Measurements from ENCODE around the gene HDAC4.
A peak's percentile ranks its signal among the peaks of the same experiment; 100 is the strongest.

The HDAC4 gene

DNA sequence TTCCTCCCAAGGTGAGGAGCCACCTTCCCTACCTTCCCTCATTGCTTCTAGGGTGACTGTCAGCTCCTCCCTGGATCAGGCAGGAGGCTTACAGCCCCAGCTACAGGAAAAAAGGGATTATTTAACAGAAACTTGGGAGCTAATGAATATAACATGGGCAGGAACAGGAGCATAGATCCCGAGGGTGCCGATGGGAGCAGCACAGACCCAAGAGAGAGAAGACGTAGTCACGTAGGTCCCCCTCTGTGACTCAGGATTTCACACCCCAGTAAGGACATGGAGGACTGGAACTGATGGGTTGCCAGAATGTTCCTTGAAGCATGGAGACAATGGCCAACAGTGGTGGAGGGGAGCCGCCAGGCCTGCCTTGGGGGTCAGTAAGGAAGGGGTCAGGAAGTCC, 10.3 kb upstream of the HDAC4 start:
- no peak overlapping the region for H3K4me3 Mint-ChIP-seq
- no peaks in the 10 kb centered on the region for H3K27me3 Mint-ChIP-seq
- H3K9me3 Mint-ChIP-seq (ENCODE audit: low read depth): peaks cover 8% of the 10 kb centered on the region
- H3K4me1 Mint-ChIP-seq (ENCODE audit: low read depth): peaks cover 17% of the 10 kb centered on the region
- H3K36me3 Mint-ChIP-seq: peaks cover 3% of the 10 kb centered on the region
- H3K27ac Mint-ChIP-seq: no peak overlapping the region

DNA sequence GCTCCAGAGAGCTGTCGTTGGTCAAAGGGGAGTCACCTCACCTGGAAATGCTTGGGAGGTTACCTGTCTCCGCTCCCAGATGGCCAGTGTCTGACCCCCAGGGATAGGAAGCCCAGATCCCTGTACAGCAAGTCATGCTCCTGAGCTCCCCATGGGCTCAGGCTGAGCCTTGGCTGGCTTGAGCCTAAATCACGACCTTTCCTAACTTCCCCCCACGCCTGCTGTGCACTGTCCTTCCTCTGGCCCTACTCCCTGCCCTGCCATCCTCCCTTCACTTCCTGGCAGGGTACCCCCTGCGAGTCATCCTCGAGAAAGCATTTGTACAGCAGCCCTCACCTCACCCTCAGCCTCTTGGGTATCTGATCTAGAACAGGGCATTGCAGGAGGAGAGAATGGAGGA, 9.2 kb upstream of the HDAC4 start:
- Mint-ChIP-seq H3K36me3 (peaks cover 3% of the 10 kb centered on the region), H3K9me3 (ENCODE audit: low read depth) (peaks cover 8% of the 10 kb centered on the region), H3K4me1 (ENCODE audit: low read depth) (peaks cover 17% of the 10 kb centered on the region), H3K4me3 (no peak overlapping the region), H3K27me3 (no peaks in the 10 kb centered on the region), H3K27ac (no peak overlapping the region)

DNA sequence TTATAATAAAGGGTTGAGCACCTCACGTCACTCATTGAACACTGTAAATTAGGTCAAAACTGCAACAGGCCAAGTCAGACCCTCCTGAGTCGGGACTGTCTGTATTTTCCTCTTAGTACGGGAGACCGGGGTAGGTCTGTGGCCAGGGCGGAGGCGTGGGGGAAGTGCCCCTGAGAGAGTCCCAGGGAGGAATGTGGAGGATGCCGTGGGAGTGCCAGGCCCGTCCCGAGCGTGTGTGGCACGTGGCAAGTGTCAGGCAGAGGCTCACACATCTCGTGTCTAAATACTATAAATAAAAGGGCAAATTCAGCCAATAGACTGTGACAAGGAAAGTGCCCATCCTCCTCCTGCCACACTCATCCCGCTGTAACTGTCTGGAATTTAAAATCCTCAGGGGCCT, 6.3 kb upstream of the HDAC4 start:
- H3K9me3 Mint-ChIP-seq (ENCODE audit: low read depth): no peaks in the 10 kb centered on the region
- no peak overlapping the region for H3K27ac Mint-ChIP-seq
- H3K27me3 Mint-ChIP-seq: no peaks in the 10 kb centered on the region
- H3K4me3 Mint-ChIP-seq: no peak overlapping the region
- peaks cover 12% of the 10 kb centered on the region for H3K4me1 Mint-ChIP-seq (ENCODE audit: low read depth)
- no peaks in the 10 kb centered on the region for H3K36me3 Mint-ChIP-seq

DNA sequence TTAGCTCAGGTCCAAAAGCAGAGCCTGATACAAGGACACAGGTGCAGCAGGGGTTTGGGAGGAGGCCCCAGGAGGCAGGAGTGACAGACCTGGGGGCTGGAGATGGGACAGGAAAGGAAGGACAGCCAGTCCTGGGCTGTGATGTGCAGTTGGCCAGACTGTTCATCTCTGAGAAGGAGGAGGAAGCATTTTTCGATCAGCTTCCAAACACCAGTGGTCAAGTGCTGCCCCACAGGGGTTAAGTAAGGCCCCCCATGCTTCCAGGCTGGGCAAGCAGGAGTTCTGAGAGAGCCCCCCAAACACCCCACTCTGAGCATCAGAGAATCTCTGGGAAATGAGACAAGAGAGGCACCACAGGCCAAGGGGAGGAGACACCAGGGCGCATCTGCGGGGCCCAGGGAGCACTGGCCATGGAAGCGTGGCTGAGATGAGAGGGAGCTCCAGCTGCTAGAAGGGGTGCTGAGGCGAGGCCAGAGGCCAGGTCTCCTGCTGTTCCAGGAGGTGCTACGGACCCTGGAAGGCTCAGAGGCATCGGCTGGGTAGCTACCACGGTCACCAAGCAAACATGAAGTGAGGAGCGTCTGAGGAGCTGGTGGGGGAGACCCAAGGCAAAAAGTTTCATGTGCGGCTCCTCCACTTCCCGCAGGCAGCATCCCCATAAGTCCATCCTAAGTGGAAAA, 5.6 kb upstream of the HDAC4 start:
- peaks cover 13% of the 10 kb centered on the region for H3K4me1 Mint-ChIP-seq (ENCODE audit: low read depth)
- no peak overlapping the region for H3K4me3 Mint-ChIP-seq
- no peaks in the 10 kb centered on the region for H3K36me3 Mint-ChIP-seq
- H3K27me3 Mint-ChIP-seq: no peaks in the 10 kb centered on the region
- no peak overlapping the region for H3K27ac Mint-ChIP-seq
- H3K9me3 Mint-ChIP-seq (ENCODE audit: low read depth): no peaks in the 10 kb centered on the region

DNA sequence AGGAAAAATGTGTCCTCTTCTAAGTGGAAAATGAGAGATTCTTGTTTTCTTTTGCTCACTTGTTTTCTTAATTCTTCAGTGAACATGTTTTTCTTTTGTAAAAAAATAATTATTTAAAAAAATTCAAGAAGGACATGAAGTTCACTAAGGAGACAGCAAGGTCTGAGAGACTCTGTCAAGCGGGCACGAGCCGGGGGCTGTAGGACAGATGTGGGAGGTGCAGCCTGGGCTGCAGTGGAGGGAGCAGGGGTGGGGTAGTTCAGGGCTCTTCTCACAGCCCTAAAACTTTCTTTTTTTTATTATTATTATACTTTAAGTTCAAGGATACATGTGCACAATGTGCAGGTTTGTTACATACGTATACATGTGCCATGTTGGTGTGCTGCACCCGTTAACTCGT, 4.3 kb upstream of the HDAC4 start:
- peaks cover 13% of the 10 kb centered on the region for H3K4me1 Mint-ChIP-seq (ENCODE audit: low read depth)
- no peak overlapping the region for H3K4me3 Mint-ChIP-seq
- H3K36me3 Mint-ChIP-seq: no peaks in the 10 kb centered on the region
- no peaks in the 10 kb centered on the region for H3K9me3 Mint-ChIP-seq (ENCODE audit: low read depth)
- no peaks in the 10 kb centered on the region for H3K27me3 Mint-ChIP-seq
- H3K27ac Mint-ChIP-seq: no peak overlapping the region

DNA sequence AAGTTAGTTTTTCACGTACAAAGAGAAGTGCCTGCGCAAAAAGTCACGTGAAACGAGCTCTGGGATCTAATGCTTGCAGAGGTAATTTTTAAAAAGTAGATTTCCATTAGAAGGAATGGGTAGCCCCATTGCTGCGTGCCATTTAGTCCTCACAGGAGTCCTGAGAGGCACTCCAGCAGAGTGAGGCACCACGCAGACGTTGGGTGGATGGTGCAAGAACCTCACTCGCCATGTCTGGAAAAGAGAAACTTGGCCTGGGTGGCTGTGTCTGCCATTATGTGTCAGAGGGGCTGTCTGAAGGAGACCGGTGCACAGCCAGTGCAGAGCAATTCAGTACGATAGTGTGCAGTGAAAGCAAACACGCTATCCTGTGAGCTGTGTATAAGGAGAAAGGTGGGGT, 1.8 kb upstream of the HDAC4 start:
- peaks cover 32% of the 10 kb centered on the region for H3K4me1 Mint-ChIP-seq (ENCODE audit: low read depth)
- peak overlapping the region; percentile 90 for H3K4me3 Mint-ChIP-seq
- H3K27me3 Mint-ChIP-seq: no peaks in the 10 kb centered on the region
- H3K27ac Mint-ChIP-seq: peak overlapping the region; percentile 58
- no peaks in the 10 kb centered on the region for H3K36me3 Mint-ChIP-seq
- no peaks in the 10 kb centered on the region for H3K9me3 Mint-ChIP-seq (ENCODE audit: low read depth)

DNA sequence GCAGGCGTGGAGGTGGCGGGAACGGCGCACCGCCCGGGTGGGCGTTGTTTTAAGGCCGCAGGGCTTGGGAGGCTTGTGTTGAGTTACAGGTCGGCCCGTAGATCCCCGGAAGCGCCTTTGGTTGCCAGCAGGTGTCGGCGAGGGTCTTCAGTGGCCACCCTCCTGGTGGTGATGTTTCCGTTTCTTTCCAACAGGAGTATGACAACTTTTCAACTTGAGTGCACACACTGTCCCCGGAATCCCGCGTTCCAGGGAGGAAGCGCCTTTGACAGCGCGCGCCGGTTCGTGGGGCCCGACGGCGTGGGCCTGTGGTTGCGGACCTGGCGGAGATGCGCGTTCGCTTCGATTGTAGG, 1.0 kb upstream of the HDAC4 start:
- Mint-ChIP-seq H3K36me3 (no peaks in the 10 kb centered on the region), H3K4me1 (ENCODE audit: low read depth) (peaks cover 39% of the 10 kb centered on the region), H3K9me3 (ENCODE audit: low read depth) (no peaks in the 10 kb centered on the region), H3K4me3 (peak overlapping the region; percentile 90), H3K27me3 (no peaks in the 10 kb centered on the region), H3K27ac (peak overlapping the region; percentile 91)

DNA sequence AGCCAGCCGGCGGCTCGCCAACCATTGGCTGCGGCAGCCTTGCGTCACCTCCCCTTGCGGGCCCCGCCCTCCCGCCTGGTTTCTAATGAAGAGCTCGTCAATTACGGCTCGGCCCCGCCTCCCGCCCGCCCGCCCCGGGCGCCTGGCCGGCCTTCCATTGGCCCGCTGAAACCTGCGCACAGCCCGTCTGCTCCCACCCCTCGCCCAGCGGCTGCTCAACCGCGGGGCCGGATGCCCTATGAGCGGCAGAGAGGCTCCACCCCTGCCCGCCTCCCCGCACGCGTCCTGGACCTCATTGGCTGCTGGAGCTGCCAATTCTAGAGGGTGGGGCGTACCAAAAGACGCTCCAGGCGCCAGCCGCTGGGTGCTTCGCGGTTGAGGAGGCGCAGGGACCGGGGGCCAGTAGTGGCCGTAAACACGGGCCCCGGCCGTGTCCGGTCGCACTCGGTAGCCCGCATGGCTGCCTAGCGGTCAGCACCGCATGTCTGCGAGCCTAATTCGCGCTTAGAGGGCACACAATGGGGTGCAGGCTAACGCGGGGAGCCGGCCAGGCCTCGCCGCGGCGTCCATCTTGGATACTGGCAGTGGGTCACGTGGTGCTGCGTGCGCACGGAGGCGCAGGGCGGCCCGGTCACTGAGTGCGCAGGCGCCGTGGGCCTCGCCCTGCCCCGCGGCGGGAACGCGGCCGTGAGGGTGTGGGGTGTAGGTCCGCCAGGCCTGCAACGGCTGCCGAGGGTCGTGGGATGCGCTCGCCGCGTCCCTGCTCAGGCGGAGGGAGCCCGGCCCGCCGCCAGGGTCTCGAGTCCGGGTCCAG, 454 bp upstream of the HDAC4 start:
- peaks cover 41% of the 10 kb centered on the region for H3K4me1 Mint-ChIP-seq (ENCODE audit: low read depth)
- peak overlapping the region; percentile 96 for H3K27ac Mint-ChIP-seq
- H3K27me3 Mint-ChIP-seq: no peaks in the 10 kb centered on the region
- no peaks in the 10 kb centered on the region for H3K36me3 Mint-ChIP-seq
- peak overlapping the region; percentile 90 for H3K4me3 Mint-ChIP-seq
- no peaks in the 10 kb centered on the region for H3K9me3 Mint-ChIP-seq (ENCODE audit: low read depth)

DNA sequence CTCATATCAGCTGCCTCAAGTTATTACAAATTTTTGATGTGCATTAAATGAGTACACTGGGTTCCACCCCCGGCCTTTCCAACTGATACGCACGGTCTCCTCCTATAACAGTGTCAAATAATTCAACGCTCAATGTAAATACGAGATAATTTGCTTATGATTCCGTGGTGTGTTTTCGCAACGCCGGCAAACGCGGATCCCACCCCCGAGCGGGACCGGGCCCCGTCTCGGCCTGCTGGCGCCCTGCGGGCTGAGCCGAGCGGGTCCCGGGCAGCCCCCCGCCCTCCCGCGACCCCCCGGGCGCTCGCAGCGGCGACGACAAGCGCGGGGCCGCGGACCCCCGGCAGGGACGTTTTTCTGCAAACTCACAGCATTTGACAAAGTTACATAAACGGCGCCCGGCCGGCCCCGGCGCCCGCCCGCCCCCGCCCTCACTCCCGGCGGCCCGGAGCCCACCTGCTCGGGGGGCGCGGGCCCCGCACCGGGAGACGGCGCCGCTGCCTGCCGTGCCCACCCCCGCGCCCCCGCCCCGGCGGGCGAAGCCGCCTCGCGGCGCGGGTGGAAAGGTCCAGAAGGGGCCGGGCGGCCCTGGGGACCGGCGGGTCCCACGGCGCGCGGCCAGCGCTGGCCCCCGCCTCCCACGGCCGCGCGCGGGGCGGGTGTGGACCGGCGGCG, 762 bp downstream of the HDAC4 start:
- peak overlapping the region; percentile 92 for H3K4me3 Mint-ChIP-seq
- no peaks in the 10 kb centered on the region for H3K36me3 Mint-ChIP-seq
- no peaks in the 10 kb centered on the region for H3K27me3 Mint-ChIP-seq
- peaks cover 44% of the 10 kb centered on the region for H3K4me1 Mint-ChIP-seq (ENCODE audit: low read depth)
- H3K27ac Mint-ChIP-seq: peak overlapping the region; percentile 86
- H3K9me3 Mint-ChIP-seq (ENCODE audit: low read depth): no peaks in the 10 kb centered on the region

DNA sequence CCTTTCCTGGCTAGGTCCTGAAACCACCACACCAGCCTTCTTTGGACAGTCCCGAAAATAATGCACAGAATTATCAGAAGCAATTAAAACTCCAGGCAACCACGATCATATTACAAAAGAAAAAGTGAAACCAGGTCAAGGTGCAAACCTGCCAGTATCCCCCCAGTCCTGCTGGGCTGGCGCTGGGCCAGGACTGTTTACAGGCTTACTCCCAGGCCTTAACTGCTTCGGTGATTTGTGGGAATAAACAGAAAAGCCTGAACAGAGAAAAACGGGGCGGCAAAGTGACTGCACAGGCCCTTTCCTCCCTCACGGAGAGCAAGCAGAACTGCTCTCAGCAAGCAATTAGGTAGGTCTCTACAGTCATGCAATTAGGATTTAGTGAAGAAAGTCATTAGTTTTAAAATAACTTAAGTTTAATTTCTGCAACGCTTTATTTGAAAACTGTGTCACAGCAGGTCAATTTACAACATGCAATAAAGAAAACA, 1.3 kb downstream of the HDAC4 start:
- no peaks in the 10 kb centered on the region for H3K9me3 Mint-ChIP-seq (ENCODE audit: low read depth)
- H3K36me3 Mint-ChIP-seq: no peaks in the 10 kb centered on the region
- H3K4me3 Mint-ChIP-seq: peak overlapping the region; percentile 92
- peak overlapping the region; percentile 86 for H3K27ac Mint-ChIP-seq
- H3K27me3 Mint-ChIP-seq: no peaks in the 10 kb centered on the region
- H3K4me1 Mint-ChIP-seq (ENCODE audit: low read depth): peaks cover 44% of the 10 kb centered on the region

DNA sequence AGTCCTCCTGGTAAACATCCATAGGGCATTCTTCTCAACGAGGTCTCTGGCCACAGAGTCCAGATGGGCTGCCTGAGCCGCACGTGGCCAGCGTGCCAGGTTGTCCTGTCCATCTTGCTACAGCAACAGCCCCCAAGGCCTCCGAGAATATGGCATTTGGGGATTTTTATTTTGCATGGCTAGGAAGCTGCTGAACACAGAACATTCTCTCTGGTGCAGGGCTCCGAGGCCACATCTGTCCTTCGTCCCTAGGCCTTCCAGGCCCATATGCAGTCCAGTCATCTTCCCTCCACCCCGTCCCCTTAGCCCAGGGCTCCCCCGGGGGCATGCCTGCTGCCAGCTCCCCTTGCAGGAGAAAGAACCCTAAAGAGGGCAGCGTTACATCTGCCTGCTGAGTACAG, 2.3 kb downstream of the HDAC4 start:
- Mint-ChIP-seq H3K4me3 (peak overlapping the region; percentile 92), H3K36me3 (no peaks in the 10 kb centered on the region), H3K27me3 (no peaks in the 10 kb centered on the region), H3K9me3 (ENCODE audit: low read depth) (no peaks in the 10 kb centered on the region), H3K4me1 (ENCODE audit: low read depth) (peaks cover 48% of the 10 kb centered on the region), H3K27ac (no peak overlapping the region)

DNA sequence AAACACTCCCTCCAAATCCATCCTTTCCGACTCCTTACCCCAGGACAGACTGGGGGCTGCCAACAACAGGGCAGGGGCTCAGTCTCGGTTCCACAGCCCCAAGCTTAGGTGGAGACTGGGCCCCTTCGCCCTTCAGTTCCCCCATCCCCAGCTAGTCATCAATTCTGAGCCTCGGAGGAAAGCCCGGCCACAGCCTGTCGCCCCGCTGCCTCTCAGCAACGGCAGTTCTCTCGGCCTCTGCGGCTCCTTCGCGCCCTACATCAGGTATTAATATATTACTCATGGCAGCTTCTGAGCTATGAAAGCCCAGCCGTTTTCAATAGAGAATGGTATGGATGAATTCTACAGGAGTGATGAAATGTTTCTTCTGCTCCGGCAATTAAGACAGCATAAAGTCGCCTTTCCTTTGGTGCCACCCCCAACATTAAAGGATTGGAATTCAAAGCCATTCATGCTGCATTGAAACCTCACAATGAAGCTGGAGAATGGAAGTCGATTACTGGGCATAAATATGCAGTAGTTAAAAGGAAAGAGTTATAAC, 2.8 kb downstream of the HDAC4 start:
- no peaks in the 10 kb centered on the region for H3K9me3 Mint-ChIP-seq (ENCODE audit: low read depth)
- H3K36me3 Mint-ChIP-seq: no peaks in the 10 kb centered on the region
- H3K27me3 Mint-ChIP-seq: no peaks in the 10 kb centered on the region
- H3K27ac Mint-ChIP-seq: no peak overlapping the region
- H3K4me1 Mint-ChIP-seq (ENCODE audit: low read depth): peaks cover 52% of the 10 kb centered on the region
- no peak overlapping the region for H3K4me3 Mint-ChIP-seq

DNA sequence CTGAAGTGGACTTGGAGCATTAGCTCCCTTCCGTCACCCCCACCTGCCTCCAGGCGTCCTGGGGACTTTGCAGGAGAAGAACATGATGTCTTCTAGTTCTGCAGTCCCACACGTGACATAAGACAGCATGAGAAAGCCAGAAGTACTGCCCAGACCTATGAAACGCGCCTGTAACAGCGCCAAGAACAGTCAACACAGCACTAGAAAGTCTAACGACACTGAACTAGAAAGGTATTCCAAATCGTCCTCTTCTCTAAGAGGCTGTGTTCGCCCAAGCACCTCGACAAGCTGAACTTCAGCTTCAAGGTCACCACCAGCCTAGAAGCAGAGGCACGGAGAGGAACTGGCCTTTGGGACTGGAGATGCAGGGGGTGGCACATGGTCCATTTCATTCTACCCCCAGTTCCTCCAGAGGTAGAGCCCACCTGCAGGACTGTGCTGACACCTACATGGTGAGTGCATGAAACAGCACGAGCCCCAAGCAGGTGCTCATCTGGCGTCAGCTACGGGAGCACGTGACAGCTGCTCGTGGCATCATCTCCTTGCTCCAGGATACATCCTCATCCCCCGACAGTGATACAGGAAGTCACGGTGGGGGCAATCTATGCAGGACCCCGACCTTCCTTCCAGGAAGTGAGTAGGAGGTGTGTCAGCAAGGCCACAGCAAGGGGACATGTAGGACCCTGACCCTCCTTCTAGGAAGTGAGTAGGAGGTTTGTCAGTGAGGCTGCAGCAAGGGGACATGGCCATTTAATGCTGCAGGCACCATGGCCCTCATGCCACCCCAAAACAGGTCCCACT, 3.7 kb downstream of the HDAC4 start:
- Mint-ChIP-seq H3K9me3 (ENCODE audit: low read depth) (no peaks in the 10 kb centered on the region), H3K4me1 (ENCODE audit: low read depth) (peaks cover 43% of the 10 kb centered on the region), H3K27ac (no peak overlapping the region)

DNA sequence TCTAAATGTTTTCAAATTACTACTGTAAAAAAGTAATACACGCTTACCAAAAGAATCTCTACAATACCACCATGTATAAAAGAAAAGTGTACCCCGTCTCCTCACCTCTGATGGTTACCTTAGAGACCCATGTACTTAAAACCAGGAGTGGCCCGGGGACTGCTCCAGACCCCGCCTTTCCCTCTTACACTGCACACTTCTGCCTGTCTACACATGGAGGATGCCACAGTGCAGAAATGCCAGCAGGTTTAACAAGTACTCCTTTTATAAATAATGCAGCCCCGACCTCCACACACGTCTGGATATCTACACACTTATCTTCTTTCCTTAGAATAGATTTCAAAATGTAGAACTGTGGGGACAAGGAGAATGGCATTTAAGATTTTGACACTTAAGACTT, 5.3 kb downstream of the HDAC4 start:
- no peaks in the 10 kb centered on the region for H3K36me3 Mint-ChIP-seq
- peaks cover 40% of the 10 kb centered on the region for H3K4me1 Mint-ChIP-seq (ENCODE audit: low read depth)
- H3K27ac Mint-ChIP-seq: no peak overlapping the region
- no peak overlapping the region for H3K4me3 Mint-ChIP-seq
- no peaks in the 10 kb centered on the region for H3K9me3 Mint-ChIP-seq (ENCODE audit: low read depth)
- no peaks in the 10 kb centered on the region for H3K27me3 Mint-ChIP-seq

More for the DNA sequence above, 3.7 kb downstream of the HDAC4 start:
- Mint-ChIP-seq H3K4me3 (peak overlapping the region; percentile 23), H3K36me3 (no peaks in the 10 kb centered on the region), H3K27me3 (no peaks in the 10 kb centered on the region)
